GM23338 (cell line): Measurements from ENCODE around the gene GAN. TPM values are rescaled to one million over a fixed set of nuclear protein-coding genes. Genes with fewer than 3 reads are reported as not detected.

Experiments
- ATAC-seq: fragments of 200-7000 bp; cut with Tn5 transposase; 3 replicates; pipeline ENCODE4 v1.9.1; 2020
- DNase-seq: peaks from one replicate; pipeline ENCODE4 v3.0.0-alpha.2; 2015; ENCODE audit warnings: low spot score
- H2AFZ ChIP-seq: fragments of 200-600 bp; sonication (generic); 2 replicates; pipeline ENCODE4 v1.8.0; 2016; ENCODE audit warnings: antibody characterized with exemption, mild to moderate bottlenecking, moderate library complexity
- H3F3A ChIP-seq: fragments of 200-600 bp; sonication (generic); replicated peaks from 2 replicates; pipeline ENCODE4 v1.8.0; 2017; ENCODE audit warnings: antibody characterized with exemption, mixed run types, low read depth
- H3K27ac ChIP-seq: fragments of 200-600 bp; sonication (generic); 2 replicates; pipeline ENCODE4 v1.6.1; 2016; ENCODE audit warnings: low read depth
- H3K27me3 ChIP-seq: fragments of 200-600 bp; sonication (generic); 2 replicates; pipeline ENCODE4 v1.8.0; 2016; ENCODE audit warnings: mild to moderate bottlenecking, mixed run types, moderate library complexity; ENCODE audit not compliant: insufficient read depth
- H3K36me3 ChIP-seq: fragments of 200-600 bp; sonication (generic); 2 replicates; pipeline ENCODE4 v1.8.0; 2016; ENCODE audit warnings: mild to moderate bottlenecking; ENCODE audit not compliant: insufficient read depth
- H3K4me1 ChIP-seq: fragments of 200-600 bp; sonication (generic); 2 replicates; pipeline ENCODE4 v1.8.0; 2016; ENCODE audit warnings: mild to moderate bottlenecking, moderate library complexity; ENCODE audit not compliant: insufficient read depth
- H3K4me2 ChIP-seq: fragments of 200-600 bp; sonication (generic); 2 replicates; pipeline ENCODE4 v1.7.1; 2017; ENCODE audit warnings: mixed run types
- H3K4me3 ChIP-seq: fragments of 200-600 bp; sonication (generic); 2 replicates; pipeline ENCODE4 v1.6.1; 2016; ENCODE audit warnings: mixed run types
- H3K79me2 ChIP-seq: fragments of 200-600 bp; sonication (generic); replicated peaks from 2 replicates; pipeline ENCODE4 v1.8.0; 2017; ENCODE audit warnings: mild to moderate bottlenecking; ENCODE audit not compliant: insufficient read depth
- H3K9me2 ChIP-seq: fragments of 200-600 bp; sonication (generic); 2 replicates; pipeline ENCODE4 v1.8.0; 2017; ENCODE audit not compliant: insufficient read depth
- H4K20me1 ChIP-seq: fragments of 200-600 bp; sonication (generic); replicated peaks from 2 replicates; pipeline ENCODE4 v1.8.0; 2017; ENCODE audit warnings: mild to moderate bottlenecking; ENCODE audit not compliant: insufficient read depth
- H3K27ac Mint-ChIP-seq: 2 replicates; pipeline ENCODE4 v1.8.0; 2020; ENCODE audit warnings: inconsistent platforms, mild to moderate bottlenecking, moderate library complexity, mixed read lengths
- H3K27me3 Mint-ChIP-seq: 3 replicates; pipeline ENCODE4 v1.8.0; 2022; ENCODE audit warnings: low read depth, mild to moderate bottlenecking, moderate library complexity, mixed read lengths, inconsistent platforms; ENCODE audit not compliant: insufficient read depth, poor library complexity
- H3K36me3 Mint-ChIP-seq: 3 replicates; pipeline ENCODE4 v1.8.0; 2021; ENCODE audit warnings: low read depth, mild to moderate bottlenecking, inconsistent platforms, moderate library complexity, mixed read lengths
- H3K4me1 Mint-ChIP-seq: 3 replicates; pipeline ENCODE4 v1.8.0; 2020; ENCODE audit warnings: mild to moderate bottlenecking, inconsistent platforms, mixed read lengths
- H3K4me3 Mint-ChIP-seq: 3 replicates; pipeline ENCODE4 v1.8.0; 2021; ENCODE audit warnings: moderate library complexity, mild to moderate bottlenecking, inconsistent platforms, mixed read lengths
- H3K9me3 Mint-ChIP-seq: 3 replicates; pipeline ENCODE4 v1.8.0; 2020; ENCODE audit warnings: moderate library complexity, mild to moderate bottlenecking, inconsistent platforms, mixed read lengths
- CREB1 ChIP-seq: fragments of 250-450 bp; sonication (Bioruptor Pico); IDR thresholded peaks from 2 replicates; pipeline ENCODE4 v1.5.0; 2020; ENCODE audit warnings: low read depth, mild to moderate bottlenecking, moderate library complexity
- EZH2 ChIP-seq: fragments of 200-600 bp; sonication (generic); IDR thresholded peaks from one replicate; pipeline ENCODE4 v1.8.0; 2017; ENCODE audit warnings: antibody characterized with exemption, mild to moderate bottlenecking, low read depth; ENCODE audit not compliant: unreplicated experiment
- polyA plus RNA-seq: library from polyadenylated mRNA; unstranded; fragments of >200 nt; fragmentation: Nextera tagmentation; extraction: Ambion mirVana; gene quantifications from 2 replicates; pipeline ENCODE4 v1.2.1, GENCODE V29; 2016
- total RNA-seq: library from RNA; depleted of rRNA; stranded (reverse); fragments of >200 nt; shearing (Covaris generic); gene quantifications from 2 replicates; pipeline ENCODE4 v1.2.3, GENCODE V29; 2014
- TF ChIP-seq, protein P1 (sequence below), 2 experiments: fragments of 200-600 bp in 1 of 2; sonication (generic) in 1 of 2; conservative IDR thresholded peaks; 2 replicates each; pipeline versions ENCODE4 v1.5.1 to v1.6.1; 2016 to 2017; ENCODE audit warnings: antibody characterized with exemption in 2 of 2, low read depth in 2 of 2, mild to moderate bottlenecking in 2 of 2, moderate library complexity in 1 of 2
- TF ChIP-seq, protein P2 (sequence below): fragments of 250-450 bp; sonication (Bioruptor Pico); IDR thresholded peaks from 2 replicates; pipeline ENCODE4 v1.5.0; 2020; ENCODE audit warnings: mild to moderate bottlenecking, moderate library complexity

Gene GAN
- total and polyA plus RNA-seq, 2 experiments from 2014 or later = 8.1 to 28.5 TPM

DNA sequence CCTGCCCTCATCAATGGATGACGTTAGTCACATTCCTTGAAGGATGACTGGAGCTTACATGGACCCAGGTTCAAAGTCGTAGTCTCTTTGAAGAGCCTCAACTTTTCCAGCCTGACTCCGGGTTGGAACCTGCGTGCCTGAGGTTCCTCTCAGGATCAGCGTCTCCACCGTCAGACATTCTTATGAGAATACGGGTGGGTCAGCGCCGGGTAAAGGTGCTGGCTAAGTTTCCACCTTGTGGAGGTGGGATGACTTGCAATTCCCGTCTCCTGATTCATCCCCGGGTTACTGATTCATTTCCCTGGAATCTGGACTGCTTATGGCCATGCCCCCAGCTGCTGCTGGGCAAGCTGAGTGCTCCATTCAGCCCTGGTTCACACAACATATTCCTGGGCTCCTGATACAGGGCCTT, 90.9 kb downstream of the GAN start:
- H3K79me2 ChIP-seq = no peaks in the 10 kb centered on the region
- no peak overlapping the region for H3K4me2 ChIP-seq
- H3K27ac ChIP-seq = no peak overlapping the region
- DNase-seq = peak; percentile 69
- no peak overlapping the region for H3K4me3 ChIP-seq
- peaks cover 7% of the 10 kb centered on the region for H3K4me1 Mint-ChIP-seq
- no peaks in the 10 kb centered on the region for H3K9me3 Mint-ChIP-seq
- no peaks in the 10 kb centered on the region for H4K20me1 ChIP-seq
- H3K36me3 ChIP-seq = no peaks in the 10 kb centered on the region
- H3K27ac Mint-ChIP-seq = no peak overlapping the region
- no peaks in the 10 kb centered on the region; the same call in 1 of the 2 replicates for H3K27me3 ChIP-seq
- no peaks in the 10 kb centered on the region for H3K36me3 Mint-ChIP-seq
- peaks cover 4% of the 10 kb centered on the region for H3K4me1 ChIP-seq
- peak overlapping the region; percentile 70; the same call in 1 of the 2 replicates for H2AFZ ChIP-seq
- H3K27me3 Mint-ChIP-seq = peaks cover 13% of the 10 kb centered on the region
- H3K9me2 ChIP-seq = no peaks in the 10 kb centered on the region
- no peak for TF ChIP-seq EZH2
- TF ChIP-seq, protein P1, sequence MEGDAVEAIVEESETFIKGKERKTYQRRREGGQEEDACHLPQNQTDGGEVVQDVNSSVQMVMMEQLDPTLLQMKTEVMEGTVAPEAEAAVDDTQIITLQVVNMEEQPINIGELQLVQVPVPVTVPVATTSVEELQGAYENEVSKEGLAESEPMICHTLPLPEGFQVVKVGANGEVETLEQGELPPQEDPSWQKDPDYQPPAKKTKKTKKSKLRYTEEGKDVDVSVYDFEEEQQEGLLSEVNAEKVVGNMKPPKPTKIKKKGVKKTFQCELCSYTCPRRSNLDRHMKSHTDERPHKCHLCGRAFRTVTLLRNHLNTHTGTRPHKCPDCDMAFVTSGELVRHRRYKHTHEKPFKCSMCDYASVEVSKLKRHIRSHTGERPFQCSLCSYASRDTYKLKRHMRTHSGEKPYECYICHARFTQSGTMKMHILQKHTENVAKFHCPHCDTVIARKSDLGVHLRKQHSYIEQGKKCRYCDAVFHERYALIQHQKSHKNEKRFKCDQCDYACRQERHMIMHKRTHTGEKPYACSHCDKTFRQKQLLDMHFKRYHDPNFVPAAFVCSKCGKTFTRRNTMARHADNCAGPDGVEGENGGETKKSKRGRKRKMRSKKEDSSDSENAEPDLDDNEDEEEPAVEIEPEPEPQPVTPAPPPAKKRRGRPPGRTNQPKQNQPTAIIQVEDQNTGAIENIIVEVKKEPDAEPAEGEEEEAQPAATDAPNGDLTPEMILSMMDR (conservative IDR thresholded peaks at IDR 0.05; ENCODE audit: low read depth in 2 of 2) = peak; percentile 20 to 22; a peak in 2 of 4 replicates
- H3F3A ChIP-seq = no peaks in the 10 kb centered on the region
- no peak overlapping the region for H3K4me3 Mint-ChIP-seq
- peak; percentile 17 for ATAC-seq

GRCh38 chr16:81408409-81408950, 93.7 kb downstream of the GAN start:
- ATAC-seq = no peak
- no peak overlapping the region for H3K4me3 ChIP-seq
- H3K4me1 ChIP-seq = peaks cover 13% of the 10 kb centered on the region

More at GRCh38 chr16:81408409-81408950, 93.7 kb downstream of the GAN start:
- Mint-ChIP-seq H3K4me1 (peaks cover 11% of the 10 kb centered on the region), H3K36me3 (no peaks in the 10 kb centered on the region), H3K27ac (no peak overlapping the region), H3K9me3 (no peaks in the 10 kb centered on the region), H3K27me3 (peaks cover 12% of the 10 kb centered on the region), H3K4me3 (no peak overlapping the region)
- no peaks in the 10 kb centered on the region; the same call in 1 of the 2 replicates for H3K27me3 ChIP-seq
- no peaks in the 10 kb centered on the region for H4K20me1 ChIP-seq
- no peaks in the 10 kb centered on the region for H3K36me3 ChIP-seq
- TF ChIP-seq CREB1 (CRISPR knock-in tag) = no peak
- TF ChIP-seq, protein P2, sequence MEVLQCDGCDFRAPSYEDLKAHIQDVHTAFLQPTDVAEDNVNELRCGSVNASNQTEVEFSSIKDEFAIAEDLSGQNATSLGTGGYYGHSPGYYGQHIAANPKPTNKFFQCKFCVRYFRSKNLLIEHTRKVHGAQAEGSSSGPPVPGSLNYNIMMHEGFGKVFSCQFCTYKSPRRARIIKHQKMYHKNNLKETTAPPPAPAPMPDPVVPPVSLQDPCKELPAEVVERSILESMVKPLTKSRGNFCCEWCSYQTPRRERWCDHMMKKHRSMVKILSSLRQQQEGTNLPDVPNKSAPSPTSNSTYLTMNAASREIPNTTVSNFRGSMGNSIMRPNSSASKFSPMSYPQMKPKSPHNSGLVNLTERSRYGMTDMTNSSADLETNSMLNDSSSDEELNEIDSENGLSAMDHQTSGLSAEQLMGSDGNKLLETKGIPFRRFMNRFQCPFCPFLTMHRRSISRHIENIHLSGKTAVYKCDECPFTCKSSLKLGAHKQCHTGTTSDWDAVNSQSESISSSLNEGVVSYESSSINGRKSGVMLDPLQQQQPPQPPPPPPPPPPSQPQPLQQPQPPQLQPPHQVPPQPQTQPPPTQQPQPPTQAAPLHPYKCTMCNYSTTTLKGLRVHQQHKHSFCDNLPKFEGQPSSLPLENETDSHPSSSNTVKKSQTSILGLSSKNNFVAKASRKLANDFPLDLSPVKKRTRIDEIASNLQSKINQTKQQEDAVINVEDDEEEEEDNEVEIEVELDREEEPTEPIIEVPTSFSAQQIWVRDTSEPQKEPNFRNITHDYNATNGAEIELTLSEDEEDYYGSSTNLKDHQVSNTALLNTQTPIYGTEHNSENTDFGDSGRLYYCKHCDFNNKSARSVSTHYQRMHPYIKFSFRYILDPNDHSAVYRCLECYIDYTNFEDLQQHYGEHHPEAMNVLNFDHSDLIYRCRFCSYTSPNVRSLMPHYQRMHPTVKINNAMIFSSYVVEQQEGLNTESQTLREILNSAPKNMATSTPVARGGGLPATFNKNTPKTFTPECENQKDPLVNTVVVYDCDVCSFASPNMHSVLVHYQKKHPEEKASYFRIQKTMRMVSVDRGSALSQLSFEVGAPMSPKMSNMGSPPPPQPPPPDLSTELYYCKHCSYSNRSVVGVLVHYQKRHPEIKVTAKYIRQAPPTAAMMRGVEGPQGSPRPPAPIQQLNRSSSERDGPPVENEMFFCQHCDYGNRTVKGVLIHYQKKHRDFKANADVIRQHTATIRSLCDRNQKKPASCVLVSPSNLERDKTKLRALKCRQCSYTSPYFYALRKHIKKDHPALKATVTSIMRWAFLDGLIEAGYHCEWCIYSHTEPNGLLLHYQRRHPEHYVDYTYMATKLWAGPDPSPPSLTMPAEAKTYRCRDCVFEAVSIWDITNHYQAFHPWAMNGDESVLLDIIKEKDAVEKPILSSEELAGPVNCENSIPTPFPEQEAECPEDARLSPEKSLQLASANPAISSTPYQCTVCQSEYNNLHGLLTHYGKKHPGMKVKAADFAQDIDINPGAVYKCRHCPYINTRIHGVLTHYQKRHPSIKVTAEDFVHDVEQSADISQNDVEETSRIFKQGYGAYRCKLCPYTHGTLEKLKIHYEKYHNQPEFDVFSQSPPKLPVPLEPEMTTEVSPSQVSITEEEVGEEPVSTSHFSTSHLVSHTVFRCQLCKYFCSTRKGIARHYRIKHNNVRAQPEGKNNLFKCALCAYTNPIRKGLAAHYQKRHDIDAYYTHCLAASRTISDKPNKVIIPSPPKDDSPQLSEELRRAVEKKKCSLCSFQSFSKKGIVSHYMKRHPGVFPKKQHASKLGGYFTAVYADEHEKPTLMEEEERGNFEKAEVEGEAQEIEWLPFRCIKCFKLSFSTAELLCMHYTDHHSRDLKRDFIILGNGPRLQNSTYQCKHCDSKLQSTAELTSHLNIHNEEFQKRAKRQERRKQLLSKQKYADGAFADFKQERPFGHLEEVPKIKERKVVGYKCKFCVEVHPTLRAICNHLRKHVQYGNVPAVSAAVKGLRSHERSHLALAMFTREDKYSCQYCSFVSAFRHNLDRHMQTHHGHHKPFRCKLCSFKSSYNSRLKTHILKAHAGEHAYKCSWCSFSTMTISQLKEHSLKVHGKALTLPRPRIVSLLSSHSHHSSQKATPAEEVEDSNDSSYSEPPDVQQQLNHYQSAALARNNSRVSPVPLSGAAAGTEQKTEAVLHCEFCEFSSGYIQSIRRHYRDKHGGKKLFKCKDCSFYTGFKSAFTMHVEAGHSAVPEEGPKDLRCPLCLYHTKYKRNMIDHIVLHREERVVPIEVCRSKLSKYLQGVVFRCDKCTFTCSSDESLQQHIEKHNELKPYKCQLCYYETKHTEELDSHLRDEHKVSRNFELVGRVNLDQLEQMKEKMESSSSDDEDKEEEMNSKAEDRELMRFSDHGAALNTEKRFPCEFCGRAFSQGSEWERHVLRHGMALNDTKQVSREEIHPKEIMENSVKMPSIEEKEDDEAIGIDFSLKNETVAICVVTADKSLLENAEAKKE (CRISPR knock-in tag) = no peak
- no peak overlapping the region for H3K4me2 ChIP-seq
- H3K27ac ChIP-seq = no peak overlapping the region
- H2AFZ ChIP-seq = no peak overlapping the region
- H3K9me2 ChIP-seq = no peaks in the 10 kb centered on the region
- no peaks in the 10 kb centered on the region for H3F3A ChIP-seq
- no peaks in the 10 kb centered on the region for H3K79me2 ChIP-seq
- no peak for DNase-seq
